PC-9 (cell line): ENCODE results near the gene FAHD1. TPM values are rescaled to one million over a fixed set of nuclear protein-coding genes. Genes with fewer than 3 reads are reported as not detected.

Source experiments
- BruUV-seq: library from RNA; stranded (reverse); fragments of 400-500 nt; replicated peaks from 2 replicates; lab custom pipeline; 2021; lab: Mats Ljungman, UMichigan
- CTCF ChIA-PET: fragments of 300-600 bp; sonication (Branson Sonifier 250); formaldehyde crosslinking; loops from one replicate; lab custom pipeline; 2022; ENCODE audit warnings: antibody characterized with exemption; lab: Charles Lee
- POLR2A ChIA-PET: fragments of 300-600 bp; sonication (Branson Sonifier 250); formaldehyde crosslinking; loops from one replicate; lab custom pipeline; 2022; ENCODE audit warnings: antibody characterized with exemption; ENCODE audit not compliant: unreplicated experiment; lab: Charles Lee
- DNase-seq, 2 experiments: peaks; one replicate each; pipeline versions ENCODE4 v3.0.0 to v3.0.0-alpha.2; 2015 to 2022; ENCODE audit warnings: mixed read lengths in 1 of 2
- H2AFZ ChIP-seq: fragments of 200-600 bp; sonication (generic); 2 replicates; pipeline ENCODE4 v1.8.1; 2017; ENCODE audit warnings: antibody characterized with exemption
- H3F3A ChIP-seq: fragments of 200-600 bp; sonication (generic); 2 replicates; pipeline ENCODE4 v1.8.1; 2017; ENCODE audit warnings: antibody characterized with exemption, mild to moderate bottlenecking, low read depth; ENCODE audit not compliant: insufficient read depth
- H3K27ac ChIP-seq: fragments of 200-600 bp; sonication (generic); 2 replicates; pipeline ENCODE4 v1.6.1; 2016; ENCODE audit warnings: mixed run types
- H3K27me3 ChIP-seq: fragments of 200-600 bp; sonication (generic); 2 replicates; pipeline ENCODE4 v1.6.1; 2016; ENCODE audit warnings: low read depth, mixed run types; ENCODE audit not compliant: insufficient read depth
- H3K36me3 ChIP-seq: fragments of 200-600 bp; sonication (generic); 2 replicates; pipeline ENCODE4 v1.6.1; 2016; ENCODE audit warnings: low read depth, mixed run types
- H3K4me1 ChIP-seq: fragments of 200-600 bp; sonication (generic); replicated peaks from 2 replicates; pipeline ENCODE4 v1.6.1; 2016; ENCODE audit warnings: mixed run types; ENCODE audit not compliant: insufficient read depth
- H3K4me2 ChIP-seq: fragments of 200-600 bp; sonication (generic); 2 replicates; pipeline ENCODE4 v1.6.1; 2017; ENCODE audit warnings: mixed run types
- H3K4me3 ChIP-seq: fragments of 200-600 bp; sonication (generic); 2 replicates; pipeline ENCODE4 v1.6.1; 2016; ENCODE audit warnings: mixed run types
- H3K79me2 ChIP-seq: fragments of 200-600 bp; sonication (generic); 2 replicates; pipeline ENCODE4 v1.6.1; 2017; ENCODE audit warnings: low read depth, mixed run types
- H3K9me2 ChIP-seq: fragments of 200-600 bp; sonication (generic); 2 replicates; pipeline ENCODE4 v1.8.1; 2017; ENCODE audit warnings: mild to moderate bottlenecking; ENCODE audit not compliant: insufficient read depth
- H3K9me3 ChIP-seq: fragments of 200-600 bp; sonication (generic); 2 replicates; pipeline ENCODE4 v1.8.1; 2016; ENCODE audit warnings: low read depth; ENCODE audit not compliant: insufficient read depth
- H4K20me1 ChIP-seq: fragments of 200-600 bp; sonication (generic); 2 replicates; pipeline ENCODE4 v1.8.1; 2017; ENCODE audit not compliant: insufficient read depth
- CTCF ChIP-seq: fragments of 200-600 bp; sonication (generic); conservative IDR thresholded peaks from 2 replicates; pipeline ENCODE4 v1.6.1; 2017; ENCODE audit warnings: mixed run types, antibody characterized with exemption, mild to moderate bottlenecking, moderate library complexity
- EZH2 ChIP-seq: fragments of 200-600 bp; sonication (generic); IDR thresholded peaks from 2 replicates; pipeline ENCODE4 v1.8.0; 2017; ENCODE audit warnings: antibody characterized with exemption, low read depth
- intact Hi-C: fragments of 100-400 bp; cut with micrococcal nuclease; formaldehyde crosslinking; loops from one replicate; pipeline ENCODE4 v1.10.0; 2022; ENCODE audit not compliant: unreplicated experiment
- total RNA-seq: library from RNA; stranded (reverse); gene quantifications from 2 replicates; pipeline ENCODE4 v1.2.3, GENCODE V29; 2021

FAHD1 gene
- total RNA-seq, 1 experiment from 2014 or later, result 26.8 TPM

- Histone ChIP-seq H3K4me3 (no peak overlapping the region), H3K27me3 (no peaks in the 10 kb centered on the region), H3K36me3 (no peaks in the 10 kb centered on the region), H2AFZ (no peak overlapping the region), H3F3A (no peaks in the 10 kb centered on the region; the same call in 1 of the 2 replicates), H3K4me1 (no peaks in the 10 kb centered on the region), H3K9me3 (peaks cover 5% of the 10 kb centered on the region; the same call in 1 of the 2 replicates), H3K9me2 (no peaks in the 10 kb centered on the region), H4K20me1 (no peaks in the 10 kb centered on the region), H3K79me2 (no peaks in the 10 kb centered on the region), H3K4me2 (no peak overlapping the region), H3K27ac (no peak overlapping the region)
- ChIA-PET CTCF (no interaction called here), POLR2A (no interaction called here)
- intact Hi-C loops, result no loop called here
- TF ChIP-seq EZH2, result no peak
- no peak for TF ChIP-seq CTCF
- DNase-seq, result no peak
- no TSS peak for BruUV-seq
Measured at GRCh38 chr16:1800701-1801100, 26.3 kb upstream of the FAHD1 start.

- H3F3A ChIP-seq, result no peaks in the 10 kb centered on the region; the same call in 1 of the 2 replicates
- no peaks in the 10 kb centered on the region for H3K4me1 ChIP-seq
- no peaks in the 10 kb centered on the region for H3K27me3 ChIP-seq
- no peaks in the 10 kb centered on the region for H3K79me2 ChIP-seq
- CTCF ChIA-PET, result no interaction called here
- POLR2A ChIA-PET, result no interaction called here
- TF ChIP-seq EZH2 (no peak), CTCF (no peak)
- BruUV-seq, result no TSS peak
- H3K4me2 ChIP-seq, result no peak overlapping the region
- no peak overlapping the region for H3K4me3 ChIP-seq
- no peaks in the 10 kb centered on the region for H4K20me1 ChIP-seq
- no peak for DNase-seq
- H3K27ac ChIP-seq, result no peak overlapping the region
- H2AFZ ChIP-seq, result no peak overlapping the region
- no peaks in the 10 kb centered on the region for H3K9me2 ChIP-seq
- no peaks in the 10 kb centered on the region for H3K36me3 ChIP-seq
- intact Hi-C loops, result no loop called here
- no peaks in the 10 kb centered on the region for H3K9me3 ChIP-seq
Measured at GRCh38 chr16:1807626-1808025, 19.4 kb upstream of the FAHD1 start.

- Histone ChIP-seq H3K27ac (no peak overlapping the region), H3K9me2 (no peaks in the 10 kb centered on the region), H3K27me3 (no peaks in the 10 kb centered on the region), H3F3A (peaks cover 2% of the 10 kb centered on the region; the same call in 1 of the 2 replicates), H2AFZ (no peak overlapping the region), H3K9me3 (no peaks in the 10 kb centered on the region), H3K4me1 (no peaks in the 10 kb centered on the region), H3K79me2 (no peaks in the 10 kb centered on the region), H3K4me2 (no peak overlapping the region), H3K36me3 (no peaks in the 10 kb centered on the region), H3K4me3 (no peak overlapping the region), H4K20me1 (no peaks in the 10 kb centered on the region)
- DNase-seq, result no peak
- BruUV-seq, result no TSS peak
- intact Hi-C loops, result no loop called here
- TF ChIP-seq EZH2 (no peak), CTCF (no peak)
- ChIA-PET CTCF (no interaction called here), POLR2A (no interaction called here)
Measured at GRCh38 chr16:1808691-1809090, 18.3 kb upstream of the FAHD1 start.
